H9 (cell line): ENCODE measurements around the gene AGAP3. TPM values are rescaled to one million over a fixed set of nuclear protein-coding genes. Genes with fewer than 3 reads are reported as not detected.
A peak's percentile ranks its signal among the peaks of the same experiment; 100 is the strongest.

Source experiments
- DNase-seq: peaks from one replicate; pipeline ENCODE4 v3.0.0-alpha.2; 2017
- H2AFZ ChIP-seq: one replicate; pipeline ENCODE4 v1.6.1; 2013; ENCODE audit warnings: mild to moderate bottlenecking, low read length, control low read depth, moderate library complexity
- H2AK5ac ChIP-seq: 2 replicates; pipeline ENCODE4 v1.6.1; 2013; ENCODE audit warnings: low read length, control low read depth, mixed read lengths; ENCODE audit not compliant: insufficient read length
- H2BK120ac ChIP-seq: one replicate; pipeline ENCODE4 v1.6.1; 2013; ENCODE audit warnings: low read depth, mild to moderate bottlenecking, low read length, control low read depth, inconsistent platforms; ENCODE audit not compliant: poor library complexity, severe bottlenecking
- H2BK12ac ChIP-seq: 2 replicates; pipeline ENCODE4 v1.6.1; 2013; ENCODE audit warnings: low read length, control low read depth, mixed read lengths, low read depth; ENCODE audit not compliant: insufficient read length
- H2BK15ac ChIP-seq: 2 replicates; pipeline ENCODE4 v1.6.1; 2013; ENCODE audit warnings: low read depth, low read length, control low read depth
- H2BK20ac ChIP-seq: one replicate; pipeline ENCODE4 v1.6.1; 2013; ENCODE audit warnings: low read depth, mild to moderate bottlenecking, low read length, control low read depth, inconsistent platforms; ENCODE audit not compliant: poor library complexity, severe bottlenecking
- H2BK5ac ChIP-seq: 2 replicates; pipeline ENCODE4 v1.6.1; 2013; ENCODE audit warnings: low read length, control low read depth, mixed read lengths; ENCODE audit not compliant: insufficient read length
- H3K14ac ChIP-seq: 2 replicates; pipeline ENCODE4 v1.6.1; 2013; ENCODE audit warnings: low read length, control low read depth; ENCODE audit not compliant: insufficient read depth
- H3K18ac ChIP-seq: 2 replicates; pipeline ENCODE4 v1.6.1; 2013; ENCODE audit warnings: low read depth, mild to moderate bottlenecking, mixed read lengths, low read length, control low read depth; ENCODE audit not compliant: insufficient read length
- H3K23ac ChIP-seq: 2 replicates; pipeline ENCODE4 v1.6.1; 2013; ENCODE audit warnings: low read length, control low read depth, mixed read lengths, low read depth; ENCODE audit not compliant: insufficient read length
- H3K23me2 ChIP-seq: 2 replicates; pipeline ENCODE4 v1.6.1; 2013; ENCODE audit warnings: low read depth, mild to moderate bottlenecking, mixed read lengths, low read length, control low read depth; ENCODE audit not compliant: insufficient read length, poor library complexity, severe bottlenecking
- H3K27ac ChIP-seq: 2 replicates; pipeline ENCODE4 v1.5.1; 2013; ENCODE audit warnings: low read length, control low read depth, mixed read lengths, low read depth; ENCODE audit not compliant: insufficient read length
- H3K27me3 ChIP-seq: 2 replicates; pipeline ENCODE4 v1.6.1; 2013; ENCODE audit warnings: low read length, control low read depth, inconsistent platforms; ENCODE audit not compliant: insufficient read depth
- H3K4ac ChIP-seq: 2 replicates; pipeline ENCODE4 v1.6.1; 2013; ENCODE audit warnings: low read depth, mild to moderate bottlenecking, control low read depth, inconsistent platforms, low read length, moderate library complexity
- H3K4me1 ChIP-seq: 2 replicates; pipeline ENCODE4 v1.6.1; 2013; ENCODE audit warnings: low read length, control low read depth, inconsistent platforms; ENCODE audit not compliant: insufficient read depth
- H3K4me2 ChIP-seq: 2 replicates; pipeline ENCODE4 v1.6.1; 2013; ENCODE audit warnings: low read length, control low read depth, mixed read lengths; ENCODE audit not compliant: insufficient read length, insufficient read depth
- H3K56ac ChIP-seq: 2 replicates; pipeline ENCODE4 v1.6.1; 2013; ENCODE audit warnings: low read depth, mild to moderate bottlenecking, mixed read lengths, low read length, control low read depth; ENCODE audit not compliant: insufficient read length
- H3K79me1 ChIP-seq: 2 replicates; pipeline ENCODE4 v1.6.1; 2013; ENCODE audit warnings: low read depth, mild to moderate bottlenecking, moderate library complexity, low read length, control low read depth, inconsistent platforms; ENCODE audit not compliant: insufficient read depth, poor library complexity, severe bottlenecking
- H3K79me2 ChIP-seq: 2 replicates; pipeline ENCODE4 v1.6.1; 2013; ENCODE audit warnings: low read length, control low read depth, inconsistent platforms; ENCODE audit not compliant: insufficient read depth
- H3K9ac ChIP-seq: 2 replicates; pipeline ENCODE4 v1.6.1; 2013; ENCODE audit warnings: low read length, control low read depth, mixed read lengths; ENCODE audit not compliant: insufficient read length; ENCODE audit errors: extremely low read depth
- H3K9me3 ChIP-seq: one replicate; pipeline ENCODE4 v1.6.1; 2013; ENCODE audit warnings: low read depth, low read length, inconsistent platforms; ENCODE audit not compliant: control insufficient read depth
- H3T11ph ChIP-seq: one replicate; pipeline ENCODE4 v1.6.1; 2013; ENCODE audit warnings: mild to moderate bottlenecking, low read length, control low read depth, inconsistent platforms
- H4K20me1 ChIP-seq: one replicate; pipeline ENCODE4 v1.6.1; 2013; ENCODE audit not compliant: control insufficient read depth, insufficient read length, insufficient read depth
- H4K5ac ChIP-seq: 2 replicates; pipeline ENCODE4 v1.6.1; 2013; ENCODE audit warnings: low read depth, mild to moderate bottlenecking, mixed read lengths, low read length, control low read depth; ENCODE audit not compliant: insufficient read length
- H4K8ac ChIP-seq: replicated peaks from 2 replicates; pipeline ENCODE4 v1.6.1; 2013; ENCODE audit warnings: low read length, control low read depth, mixed read lengths, low read depth; ENCODE audit not compliant: insufficient read length
- H4K91ac ChIP-seq: 2 replicates; pipeline ENCODE4 v1.6.1; 2013; ENCODE audit warnings: low read depth, mild to moderate bottlenecking, moderate library complexity, mixed read lengths, low read length, control low read depth; ENCODE audit not compliant: insufficient read length
- H3K27ac Mint-ChIP-seq, 3 experiments: 2 replicates in 2 of 3; 3 replicates in 1 of 3; pipeline ENCODE4 v1.8.0; 2020 to 2021; ENCODE audit warnings: mixed read lengths in 3 of 3, mild to moderate bottlenecking in 1 of 3, moderate library complexity in 1 of 3
- H3K27me3 Mint-ChIP-seq: 2 replicates; pipeline ENCODE4 v1.8.0; 2021; ENCODE audit warnings: low read depth, mild to moderate bottlenecking, moderate library complexity, mixed read lengths
- H3K36me3 Mint-ChIP-seq, 3 experiments: 2 replicates in 2 of 3; 3 replicates in 1 of 3; pipeline ENCODE4 v1.8.0; 2020 to 2021; ENCODE audit warnings: low read depth in 3 of 3, mixed read lengths in 3 of 3; ENCODE audit not compliant: insufficient read depth in 1 of 3
- H3K4me1 Mint-ChIP-seq, 2 experiments: 2 replicates each; pipeline ENCODE4 v1.8.0; 2020; ENCODE audit warnings: mixed read lengths in 2 of 2
- H3K4me3 Mint-ChIP-seq, 2 experiments: 2 replicates in 1 of 2; 3 replicates in 1 of 2; pipeline ENCODE4 v1.8.0; 2020 to 2021; ENCODE audit warnings: mild to moderate bottlenecking in 2 of 2, mixed read lengths in 2 of 2, moderate library complexity in 1 of 2
- H3K9me3 Mint-ChIP-seq, 2 experiments: 2 replicates in 1 of 2; 3 replicates in 1 of 2; pipeline ENCODE4 v1.8.0; 2020; ENCODE audit warnings: mild to moderate bottlenecking in 2 of 2, mixed read lengths in 2 of 2, moderate library complexity in 1 of 2
- WGBS: extraction: QIAGEN DNeasy Blood & Tissue Kit; methylation state at CpG from one replicate; pipeline ENCODE4 v1.1.7; 2013; ENCODE audit warnings: missing lambda C conversion rate, low lambda C conversion rate, mixed read lengths; ENCODE audit not compliant: insufficient read length; ENCODE audit errors: extremely low coverage; 5-methylcytosine and 5-hydroxymethylcytosine counted together
- total RNA-seq: library from RNA; stranded (reverse); gene quantifications from 2 replicates; pipeline ENCODE4 v1.2.1, GENCODE V29; 2021
- TF ChIP-seq, protein P1 (sequence below): fragments of 200-600 bp; sonication (generic); conservative IDR thresholded peaks from 3 replicates; pipeline ENCODE4 v1.8.0; 2021; ENCODE audit warnings: antibody characterized with exemption, mild to moderate bottlenecking

AGAP3 gene
- total RNA-seq, 1 experiment from 2014 or later, result 97.7 TPM

DNA sequence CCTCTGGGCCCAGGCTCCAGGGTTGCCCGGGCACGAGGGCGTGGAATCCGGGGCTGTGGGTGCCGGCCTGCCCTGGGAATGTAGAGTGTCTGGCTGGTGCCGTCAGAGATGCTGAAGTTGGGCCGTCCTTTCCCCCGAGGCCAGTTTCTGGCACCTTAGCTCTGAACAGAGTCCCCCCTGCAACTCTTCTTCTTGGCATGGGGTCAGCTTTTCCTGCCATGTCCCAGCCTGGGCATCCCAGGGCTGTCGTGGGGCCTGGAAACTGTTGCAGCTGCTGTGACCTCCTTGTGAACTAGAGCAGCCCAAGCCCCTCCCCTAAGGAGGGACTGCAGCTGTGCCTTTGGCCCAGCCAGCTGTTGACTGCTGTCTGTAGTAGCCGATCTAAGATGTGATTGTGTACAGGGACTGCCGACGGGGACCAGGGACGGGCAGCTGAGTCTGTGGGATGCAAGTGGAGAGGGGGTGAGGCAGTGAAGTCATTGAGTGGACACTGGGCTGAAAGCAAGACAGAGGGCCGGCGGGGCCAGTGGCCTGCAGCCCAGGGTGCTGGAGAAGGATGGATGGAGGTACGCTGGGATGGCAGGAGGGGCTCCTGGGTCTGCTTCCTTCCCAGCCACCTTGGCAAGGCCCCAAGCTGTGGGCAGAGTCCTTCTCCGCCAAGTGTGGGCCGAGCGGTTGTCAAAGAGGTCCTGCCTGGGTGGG is 45.5 kb downstream of the AGAP3 start:
- no peaks in the 10 kb centered on the region for H3K79me2 ChIP-seq
- no peak overlapping the region for H3K27ac ChIP-seq
- no peak overlapping the region for H4K5ac ChIP-seq
- Mint-ChIP-seq H3K36me3 (peaks cover 27 to 66% (median 32%) of the 10 kb centered on the region in 3 experiments), H3K27me3 (peaks cover 4% of the 10 kb centered on the region; the same call in 1 of the 2 replicates), H3K9me3 (no peaks in the 10 kb centered on the region; a peak in 2 of 5 replicates), H3K27ac (peak overlapping the region in 1 of 3 experiments; percentile 18; a peak in 2 of 7 replicates), H3K4me3 (no peak overlapping the region), H3K4me1 (peaks cover 3 to 9% of the 10 kb centered on the region in 2 experiments)
- no peak overlapping the region for H3K18ac ChIP-seq
- no peak overlapping the region for H2BK20ac ChIP-seq
- H3K14ac ChIP-seq, result no peak overlapping the region
- no peak overlapping the region for H3K56ac ChIP-seq
- H2AFZ ChIP-seq, result no peak overlapping the region
- H4K20me1 ChIP-seq, result no peaks in the 10 kb centered on the region
- no peak overlapping the region for H3K4ac ChIP-seq
- DNase-seq, result no peak
- no peak overlapping the region for H3K23ac ChIP-seq
- no peak overlapping the region for H4K8ac ChIP-seq
- no peaks in the 10 kb centered on the region for H3K9me3 ChIP-seq
- H2BK5ac ChIP-seq, result no peak overlapping the region
- H2AK5ac ChIP-seq, result no peak overlapping the region
- no peak overlapping the region for H2BK120ac ChIP-seq
- no peak overlapping the region for H3K9ac ChIP-seq
- no peak overlapping the region for H2BK12ac ChIP-seq
- H3K4me1 ChIP-seq, result no peaks in the 10 kb centered on the region; the same call in 1 of the 2 replicates
- no CpG with 5 or more reads among the region's 19 CpGs for WGBS
- no peak overlapping the region for H3T11ph ChIP-seq
- no peak overlapping the region for H4K91ac ChIP-seq
- H2BK15ac ChIP-seq, result no peak overlapping the region
- no peak overlapping the region for H3K4me2 ChIP-seq
- no peaks in the 10 kb centered on the region for H3K79me1 ChIP-seq
- H3K27me3 ChIP-seq, result no peaks in the 10 kb centered on the region
- H3K23me2 ChIP-seq, result peaks cover 2% of the 10 kb centered on the region
- TF ChIP-seq, protein P1, sequence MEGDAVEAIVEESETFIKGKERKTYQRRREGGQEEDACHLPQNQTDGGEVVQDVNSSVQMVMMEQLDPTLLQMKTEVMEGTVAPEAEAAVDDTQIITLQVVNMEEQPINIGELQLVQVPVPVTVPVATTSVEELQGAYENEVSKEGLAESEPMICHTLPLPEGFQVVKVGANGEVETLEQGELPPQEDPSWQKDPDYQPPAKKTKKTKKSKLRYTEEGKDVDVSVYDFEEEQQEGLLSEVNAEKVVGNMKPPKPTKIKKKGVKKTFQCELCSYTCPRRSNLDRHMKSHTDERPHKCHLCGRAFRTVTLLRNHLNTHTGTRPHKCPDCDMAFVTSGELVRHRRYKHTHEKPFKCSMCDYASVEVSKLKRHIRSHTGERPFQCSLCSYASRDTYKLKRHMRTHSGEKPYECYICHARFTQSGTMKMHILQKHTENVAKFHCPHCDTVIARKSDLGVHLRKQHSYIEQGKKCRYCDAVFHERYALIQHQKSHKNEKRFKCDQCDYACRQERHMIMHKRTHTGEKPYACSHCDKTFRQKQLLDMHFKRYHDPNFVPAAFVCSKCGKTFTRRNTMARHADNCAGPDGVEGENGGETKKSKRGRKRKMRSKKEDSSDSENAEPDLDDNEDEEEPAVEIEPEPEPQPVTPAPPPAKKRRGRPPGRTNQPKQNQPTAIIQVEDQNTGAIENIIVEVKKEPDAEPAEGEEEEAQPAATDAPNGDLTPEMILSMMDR, result no peak
